Muscle of leg (tissue), 11 donors: Measurements from ENCODE around the gene BRD4. TPM values are rescaled to one million over a fixed set of nuclear protein-coding genes. Genes with fewer than 3 reads are reported as not detected.
"Not testable (repeated sequence)": the region's sequence is repeated elsewhere in the genome, so short reads cannot be mapped to it uniquely, and the experiment has no call there.

Experiments
- DNase-seq: peaks from one replicate; pipeline ENCODE4 v3.0.0; 2013
- H3K27ac ChIP-seq: one replicate; pipeline ENCODE4 v1.5.1; 2013; ENCODE audit warnings: mild to moderate bottlenecking, low read length, control low read depth
- H3K27me3 ChIP-seq: one replicate; pipeline ENCODE4 v1.6.1; 2013; ENCODE audit warnings: low read length; ENCODE audit not compliant: control insufficient read depth, insufficient read depth
- H3K36me3 ChIP-seq: one replicate; pipeline ENCODE4 v1.6.1; 2013; ENCODE audit warnings: low read length; ENCODE audit not compliant: control insufficient read depth, insufficient read depth
- H3K4me1 ChIP-seq: one replicate; pipeline ENCODE4 v1.6.1; 2013; ENCODE audit warnings: low read length; ENCODE audit not compliant: control insufficient read depth, insufficient read depth
- H3K4me3 ChIP-seq: one replicate; pipeline ENCODE4 v1.5.1; 2013; ENCODE audit warnings: low read length, control low read depth
- H3K9me3 ChIP-seq: replicated peaks from 2 replicates; pipeline ENCODE4 v1.6.1; 2013; ENCODE audit warnings: low read depth, low read length; ENCODE audit not compliant: control insufficient read depth
- WGBS: methylation state at CpG from one replicate; pipeline ENCODE4 v1.1.5; 2013; ENCODE audit warnings: missing lambda C conversion rate; ENCODE audit not compliant: insufficient coverage; 5-methylcytosine and 5-hydroxymethylcytosine counted together
- polyA plus RNA-seq, 8 donors: library from polyadenylated mRNA; unstranded; fragments of 120-200 nt; gene quantifications; one replicate each; pipeline versions ENCODE4 v1.2.1 to v1.2.3, GENCODE V29; 2013; ENCODE audit warnings: inconsistent platforms in 1 of 8, low replicate concordance in 1 of 8; ENCODE audit not compliant: insufficient read length in 8 of 8, insufficient read depth in 1 of 8
- total RNA-seq: library from RNA; stranded (reverse); fragments of 120-200 nt; gene quantifications from one replicate; pipeline ENCODE4 v1.2.4, GENCODE V29; 2013

The BRD4 gene
- total and polyA plus RNA-seq, 9 donors: 14.5 to 51.5 (median 37.8) TPM

- not testable (repeated sequence) for H3K27ac ChIP-seq, H3K27me3 ChIP-seq, DNase-seq, H3K4me3 ChIP-seq, H3K36me3 ChIP-seq, H3K9me3 ChIP-seq, H3K4me1 ChIP-seq
- no CpG with 5 or more reads among the region's 7 CpGs for WGBS
These were observed 3.7 kb upstream of the BRD4 start for GRCh38 chr19:15335992-15336391.

- H3K4me3 ChIP-seq: peak overlapping the region; percentile 90
- H3K9me3 ChIP-seq: no peaks in the 10 kb centered on the region
- H3K4me1 ChIP-seq: peaks cover 30% of the 10 kb centered on the region
- DNase-seq: peak; percentile 65
- H3K27me3 ChIP-seq: no peaks in the 10 kb centered on the region
- under 1% methylated on average over 95 of the region's 122 CpGs for WGBS
- no peaks in the 10 kb centered on the region for H3K36me3 ChIP-seq
- H3K27ac ChIP-seq: peak overlapping the region; percentile 64
These were observed 674 bp downstream of the BRD4 start for GRCh38 chr19:15331419-15332310.

- H3K4me3 ChIP-seq: peak overlapping the region; percentile 90
- H3K4me1 ChIP-seq: peaks cover 32% of the 10 kb centered on the region
- no peaks in the 10 kb centered on the region for H3K9me3 ChIP-seq
- peak overlapping the region; percentile 64 for H3K27ac ChIP-seq
- WGBS: 26% methylated on average over 3 of the region's 17 CpGs
- peak; percentile 44 for DNase-seq
- H3K36me3 ChIP-seq: no peaks in the 10 kb centered on the region
- no peaks in the 10 kb centered on the region for H3K27me3 ChIP-seq
These were observed 1.4 kb downstream of the BRD4 start for GRCh38 chr19:15330801-15331418.

- WGBS: 76% methylated on average over 7 of the region's 10 CpGs
- no peaks in the 10 kb centered on the region for H3K27me3 ChIP-seq
- H3K4me1 ChIP-seq: peaks cover 49% of the 10 kb centered on the region
- no peak overlapping the region for H3K27ac ChIP-seq
- no peaks in the 10 kb centered on the region for H3K36me3 ChIP-seq
- no peak for DNase-seq
- H3K4me3 ChIP-seq: no peak overlapping the region
- no peaks in the 10 kb centered on the region for H3K9me3 ChIP-seq
These were observed 4.0 kb downstream of the BRD4 start for GRCh38 chr19:15328312-15328711.

- no peak for DNase-seq
- Histone ChIP-seq H3K4me3 (no peak overlapping the region), H3K36me3 (no peaks in the 10 kb centered on the region), H3K27ac (no peak overlapping the region), H3K9me3 (no peaks in the 10 kb centered on the region), H3K27me3 (no peaks in the 10 kb centered on the region), H3K4me1 (peaks cover 45% of the 10 kb centered on the region)
- WGBS: 70% methylated on average over 1 of the region's 6 CpGs
These were observed 7.4 kb downstream of the BRD4 start for GRCh38 chr19:15324791-15325519.

- Histone ChIP-seq H3K4me3 (no peak overlapping the region), H3K27ac (peak overlapping the region; percentile 42), H3K27me3 (no peaks in the 10 kb centered on the region), H3K36me3 (no peaks in the 10 kb centered on the region), H3K9me3 (no peaks in the 10 kb centered on the region), H3K4me1 (peaks cover 53% of the 10 kb centered on the region)
- no peak for DNase-seq
- 40% methylated on average over 2 of the region's 5 CpGs for WGBS
These were observed 8.7 kb downstream of the BRD4 start for GRCh38 chr19:15323496-15324235.

- H3K36me3 ChIP-seq: no peaks in the 10 kb centered on the region
- DNase-seq: no peak
- no peak overlapping the region for H3K27ac ChIP-seq
- H3K4me3 ChIP-seq: no peak overlapping the region
- no CpG with 5 or more reads among the region's 2 CpGs for WGBS
- H3K4me1 ChIP-seq: peaks cover 57% of the 10 kb centered on the region
- no peaks in the 10 kb centered on the region for H3K9me3 ChIP-seq
- no peaks in the 10 kb centered on the region for H3K27me3 ChIP-seq
These were observed 10.6 kb downstream of the BRD4 start for GRCh38 chr19:15321739-15322138.

GRCh38 chr19:15320116-15320515 is 12.2 kb downstream of the BRD4 start:
- peaks cover 54% of the 10 kb centered on the region for H3K4me1 ChIP-seq
- no peaks in the 10 kb centered on the region for H3K36me3 ChIP-seq
- no CpG with 5 or more reads among the region's 4 CpGs for WGBS
- H3K9me3 ChIP-seq: no peaks in the 10 kb centered on the region
- DNase-seq: peak; percentile 71
- H3K4me3 ChIP-seq: no peak overlapping the region
- peak overlapping the region; percentile 51 for H3K27ac ChIP-seq
- H3K27me3 ChIP-seq: no peaks in the 10 kb centered on the region

GRCh38 chr19:15318241-15318691 is 14.1 kb downstream of the BRD4 start:
- Histone ChIP-seq H3K27me3 (no peaks in the 10 kb centered on the region), H3K36me3 (peaks cover 4% of the 10 kb centered on the region), H3K27ac (peak overlapping the region; percentile 26), H3K9me3 (no peaks in the 10 kb centered on the region), H3K4me3 (no peak overlapping the region), H3K4me1 (peaks cover 46% of the 10 kb centered on the region)
- WGBS: 64% methylated on average over 5 of the region's 6 CpGs
- no peak for DNase-seq
